Astrocyte of the hippocampus (primary cell): ENCODE results near the gene MKKS.
"Not testable (repeated sequence)": the region's sequence is repeated elsewhere in the genome, so short reads cannot be mapped to it uniquely, and the experiment has no call there.

Experiments
- DNase-seq: peaks from one replicate; pipeline ENCODE4 v3.0.0; 2011; ENCODE audit warnings: low read depth, low spot score

Gene MKKS

GRCh38 chr20:10449270-10449669, 15.2 kb upstream of the MKKS start:
- no peak for DNase-seq

GRCh38 chr20:10448270-10449156, 14.5 kb upstream of the MKKS start:
- no peak for DNase-seq

- peak; percentile 47 for DNase-seq
Observed at GRCh38 chr20:10447028-10447427, 13.0 kb upstream of the MKKS start.

GRCh38 chr20:10445758-10446157, 11.7 kb upstream of the MKKS start:
- DNase-seq: no peak

GRCh38 chr20:10443936-10444335, 9.9 kb upstream of the MKKS start:
- DNase-seq: no peak

- no peak for DNase-seq
Observed at GRCh38 chr20:10438217-10438616, 4.2 kb upstream of the MKKS start.

GRCh38 chr20:10436053-10436699, 2.2 kb upstream of the MKKS start:
- no peak for DNase-seq

GRCh38 chr20:10434832-10435812, 1.1 kb upstream of the MKKS start, which contains the start of gene SLX4IP:
TSS of gene SLX4IP (plus strand) at chr20:10435305. CDS start at chr20:10458205, 22,900 bp downstream.
- peak; percentile 97 for DNase-seq

GRCh38 chr20:10434467-10434831, 427 bp upstream of the MKKS start:
- peak; percentile 99 for DNase-seq

- DNase-seq: no peak
Observed at GRCh38 chr20:10433014-10433622, 904 bp downstream of the MKKS start.

- no peak for DNase-seq
Observed at GRCh38 chr20:10432079-10432478, 1.9 kb downstream of the MKKS start.

- no peak for DNase-seq
Observed at GRCh38 chr20:10430704-10431103, 3.3 kb downstream of the MKKS start.

- DNase-seq: no peak
Observed at GRCh38 chr20:10430000-10430466, 4.0 kb downstream of the MKKS start.

GRCh38 chr20:10429443-10429981, 4.5 kb downstream of the MKKS start:
- no peak for DNase-seq

GRCh38 chr20:10428008-10428407, 6.0 kb downstream of the MKKS start:
- no peak for DNase-seq

- peak; percentile 79 for DNase-seq
Observed at GRCh38 chr20:10427060-10427692, 6.8 kb downstream of the MKKS start.

- DNase-seq: no peak
Observed at GRCh38 chr20:10423735-10424134, 10.3 kb downstream of the MKKS start.

- DNase-seq: peak; percentile 18
Observed at GRCh38 chr20:10419550-10420133, 14.4 kb downstream of the MKKS start.

- not testable (repeated sequence) for DNase-seq
Observed at GRCh38 chr20:10417218-10417617, 16.8 kb downstream of the MKKS start.
